ENCODE measurements around the gene PNMA8C. TPM values are rescaled to one million over a fixed set of nuclear protein-coding genes. Genes with fewer than 3 reads are reported as not detected.

The PNMA8C gene
- total RNA-seq, 1 donor from 2014 or later: 0.98 TPM

DNA sequence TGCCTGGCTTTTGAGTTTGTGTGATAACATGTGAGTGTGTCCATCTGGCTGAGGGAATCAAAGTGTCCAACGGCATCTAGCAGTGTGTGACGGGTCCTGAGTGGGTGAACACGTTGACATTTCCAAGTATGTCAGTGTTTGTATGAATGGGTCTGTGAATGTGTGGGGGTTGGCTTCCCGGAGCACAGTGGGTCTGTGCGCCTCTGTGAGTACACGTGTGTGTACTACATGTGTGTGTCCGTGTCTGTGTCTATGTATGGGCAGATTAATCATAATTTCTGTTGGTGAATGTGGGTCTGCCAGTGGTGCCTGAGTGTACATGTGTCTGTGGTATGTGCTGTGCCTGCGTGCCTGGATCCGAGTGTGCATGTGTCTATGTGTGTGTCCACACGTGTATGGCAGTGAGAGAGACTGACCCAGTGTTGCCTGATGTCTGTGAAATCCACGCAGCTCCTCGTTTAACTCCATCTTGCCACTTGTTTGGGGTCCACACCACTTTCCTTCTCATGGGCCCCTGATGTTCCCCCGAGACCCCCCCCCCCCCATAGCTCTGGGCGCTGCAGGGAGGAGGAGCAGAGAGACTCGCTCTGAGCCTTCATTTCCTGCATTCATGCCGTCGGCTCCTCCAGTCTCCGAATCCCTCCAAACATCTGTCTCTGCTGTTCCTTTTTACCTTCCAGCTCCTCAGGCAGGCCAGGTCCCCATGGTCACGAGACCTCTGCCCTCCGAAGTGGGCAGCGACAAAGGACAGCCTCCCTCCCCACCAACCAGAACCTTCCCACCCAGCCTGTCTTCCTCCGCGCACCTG lies 20.7 kb downstream of the PNMA8C start:
- peak overlapping the region; percentile 21 for H3K27ac Mint-ChIP-seq (ENCODE audit: unreplicated experiment)
- Histone ChIP-seq H3K79me2 (ENCODE audit: insufficient read depth, low read length) (peaks cover 22% of the 10 kb centered on the region), H4K20me1 (ENCODE audit: insufficient read depth, low read length) (peaks cover 35% of the 10 kb centered on the region), H3K27ac (ENCODE audit: low read depth, low read length) (no peak overlapping the region), H2AFZ (ENCODE audit: low read depth, low read length) (no peak overlapping the region), H3K36me3 (ENCODE audit: insufficient read depth, low read length) (peaks cover 5% of the 10 kb centered on the region), H3K4me3 (ENCODE audit: insufficient read depth, low read depth, low read length) (no peak overlapping the region), H3K4me1 (ENCODE audit: insufficient read depth, low read length) (peaks cover 31% of the 10 kb centered on the region), H3K9me3 (ENCODE audit: insufficient read depth, low read depth, low read length) (no peaks in the 10 kb centered on the region), H3K4me2 (ENCODE audit: low read length) (peak overlapping the region; percentile 29), H3K27me3 (ENCODE audit: insufficient read depth, low read length) (peaks cover 9% of the 10 kb centered on the region), H3K9ac (ENCODE audit: low read length) (no peak overlapping the region)
- H3K36me3 Mint-ChIP-seq (ENCODE audit: low read depth, unreplicated experiment): peaks cover 9% of the 10 kb centered on the region
- H3K4me1 Mint-ChIP-seq (ENCODE audit: low read depth, unreplicated experiment): peaks cover 14% of the 10 kb centered on the region
- peak overlapping the region; percentile 81 for H3K4me3 Mint-ChIP-seq (ENCODE audit: unreplicated experiment)
- H3K9me3 Mint-ChIP-seq (ENCODE audit: unreplicated experiment): peaks cover 4% of the 10 kb centered on the region
- TF ChIP-seq, protein P1, sequence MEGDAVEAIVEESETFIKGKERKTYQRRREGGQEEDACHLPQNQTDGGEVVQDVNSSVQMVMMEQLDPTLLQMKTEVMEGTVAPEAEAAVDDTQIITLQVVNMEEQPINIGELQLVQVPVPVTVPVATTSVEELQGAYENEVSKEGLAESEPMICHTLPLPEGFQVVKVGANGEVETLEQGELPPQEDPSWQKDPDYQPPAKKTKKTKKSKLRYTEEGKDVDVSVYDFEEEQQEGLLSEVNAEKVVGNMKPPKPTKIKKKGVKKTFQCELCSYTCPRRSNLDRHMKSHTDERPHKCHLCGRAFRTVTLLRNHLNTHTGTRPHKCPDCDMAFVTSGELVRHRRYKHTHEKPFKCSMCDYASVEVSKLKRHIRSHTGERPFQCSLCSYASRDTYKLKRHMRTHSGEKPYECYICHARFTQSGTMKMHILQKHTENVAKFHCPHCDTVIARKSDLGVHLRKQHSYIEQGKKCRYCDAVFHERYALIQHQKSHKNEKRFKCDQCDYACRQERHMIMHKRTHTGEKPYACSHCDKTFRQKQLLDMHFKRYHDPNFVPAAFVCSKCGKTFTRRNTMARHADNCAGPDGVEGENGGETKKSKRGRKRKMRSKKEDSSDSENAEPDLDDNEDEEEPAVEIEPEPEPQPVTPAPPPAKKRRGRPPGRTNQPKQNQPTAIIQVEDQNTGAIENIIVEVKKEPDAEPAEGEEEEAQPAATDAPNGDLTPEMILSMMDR (IDR thresholded peaks at IDR 0.05; ENCODE audit: insufficient read depth, low read depth, low read length): no peak
- no peak for TF ChIP-seq EZH2 (IDR thresholded peaks at IDR 0.05; ENCODE audit: insufficient read depth, low read length)
- DNase-seq (ENCODE audit: low read depth): no peak
- FAIRE-seq: no peak
- no peaks in the 10 kb centered on the region for H3K27me3 Mint-ChIP-seq (ENCODE audit: low read depth, unreplicated experiment)

DNA sequence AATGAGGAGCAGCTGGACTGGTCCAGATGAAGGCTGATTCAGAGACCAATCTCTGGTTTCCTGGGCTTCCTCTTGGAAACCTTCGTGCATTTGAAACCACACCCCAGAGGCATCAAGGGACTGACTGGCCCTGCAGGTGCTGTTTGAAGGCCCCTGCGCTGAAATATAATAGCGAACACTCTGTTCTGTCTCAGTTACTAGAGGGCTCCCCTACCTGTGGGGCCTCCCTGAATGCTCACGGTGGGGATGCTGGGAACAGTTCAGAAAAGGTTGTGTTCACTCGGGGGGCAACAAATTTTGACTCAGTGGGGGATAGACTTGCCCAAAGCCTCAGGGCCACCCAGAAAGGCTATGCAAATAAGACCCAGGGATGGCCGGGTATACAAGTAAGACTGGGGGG lies 21.8 kb downstream of the PNMA8C start:
- H3K4me3 ChIP-seq (ENCODE audit: insufficient read depth, low read depth, low read length): no peak overlapping the region
- peaks cover 24% of the 10 kb centered on the region for H3K4me1 ChIP-seq (ENCODE audit: insufficient read depth, low read length)
- H4K20me1 ChIP-seq (ENCODE audit: insufficient read depth, low read length): peaks cover 31% of the 10 kb centered on the region
- Mint-ChIP-seq H3K4me3 (ENCODE audit: unreplicated experiment) (no peak overlapping the region), H3K9me3 (ENCODE audit: unreplicated experiment) (peaks cover 4% of the 10 kb centered on the region), H3K4me1 (ENCODE audit: low read depth, unreplicated experiment) (peaks cover 14% of the 10 kb centered on the region), H3K27me3 (ENCODE audit: low read depth, unreplicated experiment) (no peaks in the 10 kb centered on the region), H3K36me3 (ENCODE audit: low read depth, unreplicated experiment) (peaks cover 9% of the 10 kb centered on the region), H3K27ac (ENCODE audit: unreplicated experiment) (peak overlapping the region; percentile 62)
- no peak for DNase-seq (ENCODE audit: low read depth)
- no peak overlapping the region for H3K4me2 ChIP-seq (ENCODE audit: low read length)
- H3K9me3 ChIP-seq (ENCODE audit: insufficient read depth, low read depth, low read length): no peaks in the 10 kb centered on the region
- no peak overlapping the region for H2AFZ ChIP-seq (ENCODE audit: low read depth, low read length)
- FAIRE-seq: no peak
- H3K27me3 ChIP-seq (ENCODE audit: insufficient read depth, low read length): peaks cover 9% of the 10 kb centered on the region
- H3K27ac ChIP-seq (ENCODE audit: low read depth, low read length): no peak overlapping the region
- H3K9ac ChIP-seq (ENCODE audit: low read length): no peak overlapping the region
- TF ChIP-seq, protein P1 (IDR thresholded peaks at IDR 0.05; ENCODE audit: insufficient read depth, low read depth, low read length): no peak
- no peak for TF ChIP-seq EZH2 (IDR thresholded peaks at IDR 0.05; ENCODE audit: insufficient read depth, low read length)
- peaks cover 11% of the 10 kb centered on the region for H3K79me2 ChIP-seq (ENCODE audit: insufficient read depth, low read length)
- peaks cover 5% of the 10 kb centered on the region for H3K36me3 ChIP-seq (ENCODE audit: insufficient read depth, low read length)

Data from astrocyte (in vitro differentiated cells and primary cell).